CD4-positive, alpha-beta T cell treated with Interleukin-21 for 1 hour (primary cell): Measurements from ENCODE around the gene TMEM52.
A peak's percentile ranks its signal among the peaks of the same experiment; 100 is the strongest.
"Not testable (repeated sequence)": the region's sequence is repeated elsewhere in the genome, so short reads cannot be mapped to it uniquely, and the experiment has no call there.

Source experiments
- DNase-seq: peaks from one replicate; pipeline ENCODE4 v3.0.0-alpha.2; 2020

The TMEM52 gene

GRCh38 chr1:1945782-1946393 is 26.8 kb upstream of the TMEM52 start:
- DNase-seq = no peak

DNA sequence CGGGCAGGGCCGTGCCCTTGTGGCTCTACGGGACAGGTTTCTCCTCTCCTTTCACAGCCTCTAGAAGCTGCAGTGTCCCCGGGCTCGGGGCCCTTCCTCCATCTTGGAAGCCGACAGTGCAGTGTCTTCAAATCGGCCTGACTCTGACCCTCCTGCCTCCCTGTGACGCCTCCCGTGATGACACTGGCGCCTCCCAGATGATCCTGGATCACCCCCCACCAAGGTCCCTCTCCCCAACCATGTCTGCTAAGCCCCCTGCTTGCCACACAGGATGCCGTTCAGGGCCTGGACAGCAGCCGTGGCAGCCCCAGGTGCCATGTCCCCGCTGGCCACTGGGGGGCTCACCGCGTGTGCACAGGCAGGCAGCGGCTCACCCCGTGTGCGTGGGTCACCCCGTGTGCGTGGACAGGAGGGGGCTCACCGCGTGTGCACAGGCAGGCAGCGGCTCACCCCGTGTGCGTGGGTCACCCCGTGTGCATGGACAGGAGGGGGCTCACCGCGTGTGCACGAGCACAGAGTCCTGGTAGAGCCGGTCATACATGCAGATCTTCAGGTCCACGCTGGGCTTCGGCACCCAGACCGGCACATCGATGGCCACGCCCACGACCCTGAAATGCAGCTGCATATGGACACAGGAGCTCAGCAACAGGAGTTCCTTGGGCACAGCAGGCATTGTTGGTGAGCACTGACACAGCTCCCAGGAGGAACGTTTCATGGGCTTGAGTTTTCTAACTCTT is 24.9 kb upstream of the TMEM52 start:
- DNase-seq = peak; percentile 49

GRCh38 chr1:1942753-1943656 is 23.9 kb upstream of the TMEM52 start:
- DNase-seq = no peak

- DNase-seq = no peak
These were observed 23.0 kb upstream of the TMEM52 start for GRCh38 chr1:1941868-1942752.

- DNase-seq = no peak
These were observed 22.2 kb upstream of the TMEM52 start for GRCh38 chr1:1941211-1941841.

DNA sequence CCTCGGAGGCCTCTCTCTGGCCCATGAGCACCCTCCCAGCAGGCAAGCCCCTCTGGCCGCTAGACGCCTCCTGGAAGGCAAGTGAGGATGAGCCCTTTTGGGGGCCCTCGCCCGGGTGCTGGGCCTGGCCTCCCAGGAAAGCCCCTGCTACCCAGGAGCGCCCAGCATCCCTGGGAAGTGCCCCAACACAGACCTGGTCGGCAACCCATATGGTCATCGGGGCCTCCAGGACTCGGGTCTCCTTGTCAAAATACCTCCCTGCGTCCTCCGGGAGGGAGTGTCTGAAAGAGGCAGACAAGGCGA is 21.0 kb upstream of the TMEM52 start:
- DNase-seq = no peak

GRCh38 chr1:1939296-1940122 is 20.4 kb upstream of the TMEM52 start:
- no peak for DNase-seq

- DNase-seq = no peak
These were observed 19.7 kb upstream of the TMEM52 start for GRCh38 chr1:1938613-1939295.

- no peak for DNase-seq
These were observed 19.1 kb upstream of the TMEM52 start for GRCh38 chr1:1938276-1938573.

- no peak for DNase-seq
These were observed 18.6 kb upstream of the TMEM52 start for GRCh38 chr1:1937549-1938275.

- DNase-seq = no peak
These were observed 18.0 kb upstream of the TMEM52 start for GRCh38 chr1:1937061-1937460.

GRCh38 chr1:1934848-1935247 is 15.8 kb upstream of the TMEM52 start:
- not testable (repeated sequence) for DNase-seq

DNA sequence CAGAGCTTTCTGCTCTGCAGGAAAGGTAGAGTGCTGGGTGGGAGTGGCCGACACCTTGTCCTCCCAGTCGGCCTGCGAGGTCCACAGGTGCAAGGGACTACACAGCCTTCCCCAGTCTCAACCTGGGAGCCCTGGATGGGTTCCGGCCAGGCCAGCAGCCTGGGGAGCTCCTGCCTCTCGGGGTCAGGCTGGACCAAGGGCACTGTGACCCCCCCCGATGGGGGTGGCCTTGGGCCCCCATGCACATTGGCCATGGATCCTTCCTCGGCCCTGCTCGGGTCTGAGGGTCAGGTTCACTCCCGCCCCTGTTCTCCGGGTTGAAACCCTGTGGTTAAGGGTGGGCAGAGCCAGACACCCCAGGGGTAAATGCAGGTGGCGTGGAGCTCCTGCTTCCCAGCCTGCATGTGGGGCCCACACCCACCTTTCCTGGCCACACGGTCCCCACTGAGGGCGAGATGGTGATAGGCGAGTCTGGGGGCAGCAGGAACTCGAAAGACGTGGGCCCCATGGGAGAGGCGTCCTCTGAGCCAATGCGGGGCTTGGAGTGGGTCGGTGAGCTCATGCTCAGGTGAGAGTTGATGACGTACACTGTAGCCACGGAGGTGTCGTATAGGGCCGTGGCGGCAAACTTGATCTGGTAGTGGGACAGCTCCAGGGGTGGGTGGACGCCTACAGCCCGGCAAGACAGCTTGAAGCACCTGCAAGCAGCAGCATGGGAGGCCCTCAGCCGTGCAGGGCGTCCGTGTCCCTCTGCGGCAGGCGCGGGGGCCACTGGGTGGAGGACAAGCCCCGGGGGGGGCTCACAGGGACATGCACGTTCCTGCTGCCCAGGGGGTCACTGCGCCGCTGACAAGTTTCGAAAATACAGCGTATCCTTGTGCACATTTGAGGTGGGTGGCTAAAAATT is 10.8 kb upstream of the TMEM52 start:
- DNase-seq = no peak

GRCh38 chr1:1929102-1929638 is 10.1 kb upstream of the TMEM52 start:
- no peak for DNase-seq

- DNase-seq = no peak
These were observed 9.4 kb upstream of the TMEM52 start for GRCh38 chr1:1928231-1929101.

DNA sequence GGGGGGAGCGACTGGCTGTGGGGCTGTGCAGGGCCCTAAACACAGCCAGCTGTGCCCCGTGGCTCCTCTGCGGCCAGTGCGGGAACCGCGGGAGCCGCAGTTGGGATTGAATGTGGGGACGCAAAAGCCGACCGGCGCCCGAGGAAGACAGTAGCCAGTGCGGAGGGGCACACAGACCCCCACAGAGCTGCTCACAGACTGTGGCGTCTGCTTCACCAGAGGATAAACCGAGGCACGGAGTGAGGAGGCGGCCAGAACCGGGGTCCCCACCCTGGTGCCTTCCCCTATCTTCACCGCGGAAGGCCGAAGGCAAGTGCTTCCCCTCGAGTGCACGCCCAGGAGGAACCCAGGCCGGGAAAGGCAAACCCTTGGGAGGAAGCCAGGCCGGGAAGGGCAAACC is 8.7 kb upstream of the TMEM52 start:
- DNase-seq = no peak

- DNase-seq = no peak
These were observed 8.0 kb upstream of the TMEM52 start for GRCh38 chr1:1926886-1927660.
